Middle frontal gyrus (tissue), 1 donor: Measurements from ENCODE around the gene ALDH1A1.

ENCODE experiments used
- DNase-seq: peaks from one replicate; pipeline ENCODE4 v3.0.0-alpha.2; 2015; ENCODE audit warnings: low spot score; ENCODE audit errors: extremely low spot score

ALDH1A1 gene

DNA sequence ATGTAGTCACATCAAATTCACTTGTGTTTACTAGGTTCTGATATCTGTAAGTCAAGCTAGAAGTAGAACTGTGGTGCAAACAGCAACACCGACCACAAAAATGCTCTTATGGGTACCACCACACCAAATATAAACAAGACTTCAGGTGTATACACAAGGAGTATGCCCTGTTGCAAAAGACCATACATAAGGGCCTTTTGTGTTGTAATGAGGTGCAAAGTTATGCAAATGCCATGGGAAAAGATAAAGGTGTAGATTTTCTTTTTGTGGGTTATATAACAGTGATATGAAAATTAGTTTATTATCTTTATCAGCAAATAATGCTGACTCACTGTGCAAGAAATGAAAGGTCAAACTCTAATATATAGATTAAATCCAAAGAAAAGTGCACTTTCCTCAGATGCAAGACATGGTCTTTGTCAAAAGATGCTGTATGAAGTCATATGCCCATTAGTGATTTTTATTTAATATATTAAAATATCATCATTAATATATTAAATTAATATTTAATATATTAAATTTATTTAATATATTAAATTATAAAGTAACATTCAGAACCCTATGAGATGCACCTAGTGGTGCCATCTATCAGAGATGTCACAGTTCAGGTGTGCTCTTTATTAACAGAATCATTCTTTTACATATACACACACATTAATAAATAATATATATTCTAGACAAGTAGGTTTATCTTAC lies 26.7 kb upstream of the ALDH1A1 start:
- DNase-seq: no peak

DNA sequence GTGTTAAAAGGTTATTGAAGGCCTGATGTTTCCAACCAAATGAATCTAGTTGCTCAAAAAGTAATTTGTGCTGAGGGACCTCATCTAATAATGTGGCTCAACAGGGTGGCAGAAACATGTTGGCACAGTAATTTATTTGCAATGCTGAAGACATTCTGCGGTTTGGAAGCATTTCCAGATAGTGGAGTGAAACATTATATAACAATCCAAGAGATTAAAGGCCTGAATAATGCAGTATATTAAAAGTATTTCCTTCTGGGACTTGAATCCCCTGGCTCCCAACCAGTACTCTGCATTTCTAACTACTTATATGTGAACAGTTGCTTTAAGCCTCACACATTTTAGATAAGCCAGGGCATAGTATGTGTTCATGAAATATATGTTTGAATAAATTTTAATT lies 25.9 kb upstream of the ALDH1A1 start:
- DNase-seq: no peak

DNA sequence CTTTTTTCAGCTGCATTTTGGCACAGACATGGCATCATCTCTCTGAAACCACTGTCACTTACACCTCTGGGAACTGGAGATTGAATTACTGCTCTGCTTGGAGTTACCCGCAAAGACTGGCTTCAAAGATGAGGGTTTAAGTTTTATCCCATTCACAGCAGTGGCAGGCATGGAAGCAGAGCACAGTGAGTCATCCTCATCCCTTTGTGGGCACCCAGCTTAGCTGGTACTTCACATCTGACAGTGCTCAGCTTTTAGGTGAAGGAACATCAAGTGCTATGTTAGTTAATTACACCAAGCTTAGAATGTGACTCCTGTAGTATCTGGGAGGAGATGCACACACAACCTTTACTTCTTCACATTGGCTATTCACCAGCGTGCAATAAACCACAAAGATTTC lies 24.8 kb upstream of the ALDH1A1 start:
- no peak for DNase-seq

DNA sequence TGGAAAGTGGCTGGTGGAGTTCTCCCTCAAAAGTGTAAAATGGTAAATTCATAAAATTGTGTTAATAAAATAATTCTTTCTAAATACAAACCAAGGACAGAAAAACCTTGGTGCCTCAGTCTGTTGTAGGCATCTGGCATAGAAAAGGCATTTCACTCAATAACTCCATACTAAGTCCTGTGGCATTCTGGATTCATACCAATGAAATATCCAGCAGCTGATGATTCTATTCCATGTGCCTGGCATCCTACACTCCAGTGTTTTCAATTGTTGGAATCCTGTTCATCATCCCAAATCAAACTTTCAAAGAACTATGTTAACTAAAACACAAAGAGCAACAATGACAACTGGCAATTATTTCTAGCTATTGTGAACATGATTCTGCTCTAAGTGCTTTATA lies 21.6 kb upstream of the ALDH1A1 start:
- DNase-seq: no peak

DNA sequence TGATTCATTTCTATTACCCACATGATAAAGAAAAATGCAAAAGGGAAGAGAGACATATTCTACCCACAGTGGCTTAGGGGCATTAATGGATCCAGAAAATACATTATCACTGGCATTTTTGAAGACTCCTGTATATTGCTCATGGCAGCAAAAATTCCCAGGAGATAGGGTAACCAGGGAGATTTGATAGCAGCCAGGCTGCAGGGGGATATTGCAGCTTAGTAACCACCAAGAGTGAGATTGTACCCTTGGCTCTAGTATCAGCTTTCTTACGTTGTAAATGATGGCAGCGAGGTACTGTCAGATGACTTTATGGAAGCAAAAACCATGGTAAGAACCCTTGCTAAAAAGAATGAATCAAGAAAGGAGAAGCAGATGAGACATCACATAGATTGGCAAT lies 19.8 kb upstream of the ALDH1A1 start:
- no peak for DNase-seq

DNA sequence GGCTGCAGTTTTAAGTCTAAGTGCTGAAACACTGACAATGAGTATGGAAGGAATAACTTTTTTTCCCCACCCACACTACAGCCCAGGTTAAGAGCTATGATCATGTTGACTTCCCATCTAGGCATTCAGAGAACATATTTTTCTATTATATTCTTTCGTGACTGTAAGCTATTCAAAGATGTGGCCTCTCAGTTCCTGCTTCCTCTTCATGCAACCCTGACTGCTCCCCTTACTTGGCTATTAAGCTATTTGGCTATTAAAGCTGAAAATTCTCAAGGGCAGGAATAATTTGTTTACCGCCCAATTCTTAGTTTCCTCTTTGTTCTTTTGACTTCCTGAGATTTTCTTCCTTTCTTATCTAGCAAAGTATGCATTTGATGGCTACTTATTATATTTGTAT lies 18.6 kb upstream of the ALDH1A1 start:
- no peak for DNase-seq

DNA sequence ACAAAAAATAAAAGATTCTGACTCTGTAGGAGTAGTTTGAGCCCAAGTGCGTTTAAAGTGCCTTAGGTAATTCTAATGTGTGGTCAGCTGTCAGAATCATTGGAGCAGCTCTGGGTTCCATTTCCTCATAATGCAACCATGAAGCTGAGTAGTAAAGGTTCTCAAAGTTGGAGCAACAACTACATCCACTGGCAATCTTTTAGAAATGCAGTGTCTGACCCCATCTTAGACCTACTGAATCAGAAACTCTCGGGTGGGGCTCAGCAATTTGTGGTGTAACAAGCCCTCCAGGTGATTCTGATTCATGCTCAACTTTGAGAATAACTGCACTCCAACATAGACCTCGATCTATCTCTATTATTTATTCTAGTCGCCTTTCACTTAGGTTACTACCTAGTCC lies 7.6 kb upstream of the ALDH1A1 start:
- DNase-seq: no peak

DNA sequence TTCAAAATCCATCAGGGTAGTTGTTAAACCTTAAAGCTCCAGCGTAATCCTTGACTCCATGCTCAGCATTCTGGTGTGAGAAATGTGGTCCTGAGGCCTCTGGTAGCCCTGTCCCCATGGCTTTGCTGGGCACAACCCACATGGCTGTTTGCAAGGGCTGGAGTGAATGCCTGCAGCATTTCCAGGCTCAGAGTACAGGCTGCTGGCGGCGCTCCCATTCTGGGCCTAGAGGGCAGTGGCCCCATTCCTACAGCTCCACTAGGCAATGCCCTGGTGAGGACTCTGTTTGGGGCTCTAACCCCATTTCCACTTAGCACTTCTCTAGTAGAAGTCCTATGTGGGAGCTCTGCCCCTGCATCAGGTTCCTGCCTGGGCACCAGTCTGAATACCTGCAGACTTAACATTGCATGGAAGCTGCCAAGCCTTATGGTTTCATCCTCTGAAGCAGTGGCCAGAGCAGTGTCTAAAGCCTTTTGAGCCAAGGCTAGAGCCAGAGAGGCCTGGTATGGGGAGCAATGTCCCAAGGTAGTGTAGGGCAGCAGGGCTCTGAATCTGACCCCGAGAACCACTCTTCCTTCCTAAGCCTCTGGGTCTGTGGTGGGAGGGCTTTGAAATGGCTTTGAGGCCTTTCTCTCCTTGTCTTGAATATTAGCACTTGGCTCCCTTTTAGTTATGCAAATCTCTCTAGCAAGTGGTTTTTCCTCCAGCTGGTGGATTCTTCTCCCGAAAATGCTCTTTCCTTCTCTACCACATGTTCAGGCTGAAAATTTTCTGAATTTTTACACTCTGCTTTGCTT lies 5.8 kb upstream of the ALDH1A1 start:
- DNase-seq: no peak

DNA sequence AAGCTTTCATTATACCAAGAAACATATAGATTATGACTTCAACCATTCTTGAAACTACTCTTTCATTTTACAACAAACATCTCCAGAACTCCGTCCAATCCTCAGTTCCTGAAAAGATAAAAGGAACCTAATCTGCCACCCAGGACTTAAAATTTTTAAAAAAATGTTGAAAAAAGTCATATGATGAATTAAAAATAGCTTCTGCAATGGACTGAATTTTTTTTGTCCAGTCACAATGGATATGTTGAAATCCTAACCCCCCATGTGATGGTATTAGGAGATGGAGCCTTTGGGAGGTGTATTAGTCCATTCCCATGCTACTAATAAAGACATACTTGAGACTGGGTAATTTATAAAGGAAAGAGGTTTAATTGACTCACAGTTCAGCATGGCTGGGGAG lies 2.7 kb upstream of the ALDH1A1 start:
- no peak for DNase-seq

DNA sequence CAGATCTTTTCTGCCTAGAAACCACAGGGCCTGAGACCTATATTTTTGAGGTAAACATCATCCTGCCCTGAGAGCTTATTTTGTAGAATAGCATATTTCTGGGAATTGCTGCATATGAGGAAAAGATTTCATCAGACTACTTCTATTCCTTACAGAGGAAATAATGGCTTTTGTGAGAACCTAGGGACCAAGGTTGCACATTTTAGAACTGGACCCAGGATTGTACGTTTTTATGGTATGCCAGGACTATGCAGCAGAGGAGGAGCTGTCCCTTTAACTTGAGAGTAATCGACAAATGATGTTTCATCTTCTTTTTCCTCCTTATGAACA lies 2.2 kb upstream of the ALDH1A1 start:
- no peak for DNase-seq

DNA sequence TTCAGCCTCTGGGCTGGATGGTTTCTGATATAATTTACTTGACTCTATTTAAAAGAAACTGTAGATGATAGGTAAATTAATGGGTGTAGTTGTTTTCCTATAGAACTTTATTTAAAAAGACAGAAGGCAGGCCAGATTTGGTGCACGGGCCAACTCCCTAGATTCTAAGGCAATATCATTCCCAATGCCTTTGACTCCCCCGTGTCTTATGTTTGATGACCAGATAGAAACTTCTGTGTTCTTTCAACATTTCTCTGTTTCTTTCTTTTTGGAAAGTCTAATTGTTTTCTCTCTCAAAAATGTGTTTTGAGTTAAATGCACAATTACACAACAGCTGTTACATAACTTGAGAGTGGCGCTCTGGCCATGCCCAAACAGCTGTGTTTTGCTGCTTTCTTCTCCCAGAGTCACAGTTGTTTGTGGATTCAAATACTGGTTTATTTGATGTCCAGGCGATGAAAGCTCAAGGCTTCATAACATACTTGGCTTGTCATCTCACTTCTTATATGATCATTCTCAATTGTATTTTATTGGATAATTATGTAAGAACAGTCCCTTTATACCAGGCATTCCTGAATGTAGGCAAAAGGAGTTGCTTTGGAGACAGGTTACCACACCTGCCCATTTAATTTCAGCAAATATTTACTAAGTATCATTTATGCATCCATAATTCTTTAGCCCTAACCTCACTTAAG lies 1.7 kb upstream of the ALDH1A1 start:
- DNase-seq: no peak

DNA sequence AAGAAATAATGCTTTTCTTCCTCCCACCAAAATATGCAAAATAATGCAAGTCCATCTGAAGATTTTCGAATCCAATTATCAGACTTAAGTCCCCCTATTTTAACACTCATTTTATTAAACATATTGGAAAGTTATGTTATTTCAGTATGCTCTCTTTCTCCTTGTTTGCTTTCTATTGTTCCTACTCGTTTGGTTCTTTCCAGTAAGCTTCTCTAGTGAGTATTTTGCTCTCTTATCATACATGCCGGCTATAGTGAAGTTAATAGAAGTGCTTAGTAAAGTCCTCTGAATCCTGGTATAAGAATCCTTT lies 517 bp downstream of the ALDH1A1 start:
- DNase-seq: no peak

DNA sequence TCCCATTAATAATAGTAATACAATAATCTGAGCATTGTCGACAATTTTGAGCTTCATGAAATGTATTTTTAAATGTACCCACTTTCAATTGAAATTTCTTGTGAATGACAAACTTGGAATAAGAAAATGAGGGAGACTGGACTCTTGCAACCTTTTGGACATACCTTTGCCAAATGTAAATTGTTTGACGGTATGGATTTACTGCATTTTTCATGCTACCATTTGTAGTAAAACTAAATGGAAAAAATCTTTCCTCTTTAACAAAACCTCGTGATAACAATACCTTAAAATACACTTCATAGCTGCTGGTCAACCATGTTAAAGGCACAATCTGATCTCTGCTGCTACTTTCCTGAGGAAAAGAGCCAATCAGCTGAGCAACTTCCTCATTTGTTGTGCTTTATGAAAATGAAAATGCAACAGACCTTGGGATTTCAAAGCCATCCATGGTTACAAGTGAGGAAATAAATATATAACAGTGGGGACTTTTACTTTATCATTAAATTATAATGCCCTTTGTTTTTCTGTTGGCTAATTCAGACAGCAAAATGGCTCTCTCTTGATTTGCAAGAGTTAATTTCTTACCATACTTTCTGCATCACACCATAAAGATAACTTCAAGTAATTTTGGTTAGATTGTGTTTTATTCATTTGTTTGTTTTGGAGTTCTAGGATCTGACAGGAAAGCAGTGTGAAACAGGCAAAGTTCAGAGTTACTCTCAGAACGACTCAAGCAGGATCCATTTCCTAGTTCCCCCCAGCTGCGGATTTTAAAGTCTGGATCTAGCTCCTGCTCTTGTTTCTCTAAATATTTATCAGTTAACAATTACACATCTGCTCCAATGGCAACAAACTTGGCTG lies 1.1 kb downstream of the ALDH1A1 start:
- no peak for DNase-seq

DNA sequence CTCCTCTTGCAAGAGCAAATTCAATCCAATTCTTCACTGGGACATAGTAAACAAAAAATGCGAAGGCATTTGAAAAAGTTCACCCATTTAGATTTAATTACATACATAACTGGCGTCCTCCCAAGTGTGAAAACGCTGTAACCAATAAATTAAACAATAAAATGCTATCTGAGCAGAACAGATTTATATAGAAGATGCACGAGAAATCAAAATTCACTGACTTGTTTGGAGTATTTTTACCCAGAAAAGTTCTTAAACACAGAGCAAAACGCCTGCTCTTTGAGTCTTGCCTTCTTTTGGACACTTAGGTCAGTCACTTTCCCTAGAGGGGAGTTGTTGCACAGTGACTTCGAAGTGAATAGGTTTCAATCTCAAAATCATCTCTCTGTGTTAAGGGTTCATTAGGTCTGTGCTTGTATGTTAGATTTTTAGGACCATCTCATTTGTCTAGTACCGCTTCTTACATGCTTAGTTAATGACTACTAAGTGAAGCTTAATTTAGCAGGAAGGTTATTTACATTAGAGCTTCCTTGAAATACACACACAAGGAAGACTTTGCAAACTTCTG lies 1.9 kb downstream of the ALDH1A1 start:
- DNase-seq: no peak

DNA sequence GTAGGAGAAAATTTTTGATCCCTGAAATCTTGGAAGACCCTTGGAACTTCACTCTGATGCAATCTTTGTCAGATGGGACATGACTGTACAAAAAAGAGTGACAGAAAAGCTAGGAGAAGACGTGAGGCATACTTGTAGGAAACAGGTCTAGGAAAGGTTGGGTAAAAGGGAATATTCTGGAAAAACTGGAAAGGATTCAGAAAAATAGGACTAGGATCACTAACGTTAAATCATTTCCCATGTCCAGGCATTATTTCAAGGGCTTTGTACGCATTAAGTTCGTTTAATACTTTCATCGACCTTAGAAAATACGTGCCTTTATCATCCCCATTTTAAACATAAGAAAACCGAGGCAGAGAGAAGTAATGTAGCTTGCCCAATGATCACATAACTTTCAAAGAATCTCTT lies 2.9 kb downstream of the ALDH1A1 start:
- DNase-seq: no peak

DNA sequence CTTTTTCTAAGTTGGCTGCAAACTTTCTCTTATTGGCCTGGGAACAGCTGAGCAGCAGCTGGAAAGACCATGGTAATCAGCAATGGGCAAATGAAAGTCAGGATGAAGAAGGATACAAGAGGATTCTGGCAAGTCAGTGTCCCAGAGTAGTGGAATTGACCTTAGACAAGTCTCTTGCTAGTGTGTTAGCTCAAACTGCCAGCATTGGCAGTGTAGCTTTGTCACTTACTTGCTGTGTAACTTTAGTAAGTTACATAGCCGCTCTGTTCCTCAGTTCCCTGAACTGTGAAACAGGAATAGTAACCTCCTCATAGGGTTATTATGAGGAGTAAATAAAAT lies 3.6 kb downstream of the ALDH1A1 start:
- no peak for DNase-seq

DNA sequence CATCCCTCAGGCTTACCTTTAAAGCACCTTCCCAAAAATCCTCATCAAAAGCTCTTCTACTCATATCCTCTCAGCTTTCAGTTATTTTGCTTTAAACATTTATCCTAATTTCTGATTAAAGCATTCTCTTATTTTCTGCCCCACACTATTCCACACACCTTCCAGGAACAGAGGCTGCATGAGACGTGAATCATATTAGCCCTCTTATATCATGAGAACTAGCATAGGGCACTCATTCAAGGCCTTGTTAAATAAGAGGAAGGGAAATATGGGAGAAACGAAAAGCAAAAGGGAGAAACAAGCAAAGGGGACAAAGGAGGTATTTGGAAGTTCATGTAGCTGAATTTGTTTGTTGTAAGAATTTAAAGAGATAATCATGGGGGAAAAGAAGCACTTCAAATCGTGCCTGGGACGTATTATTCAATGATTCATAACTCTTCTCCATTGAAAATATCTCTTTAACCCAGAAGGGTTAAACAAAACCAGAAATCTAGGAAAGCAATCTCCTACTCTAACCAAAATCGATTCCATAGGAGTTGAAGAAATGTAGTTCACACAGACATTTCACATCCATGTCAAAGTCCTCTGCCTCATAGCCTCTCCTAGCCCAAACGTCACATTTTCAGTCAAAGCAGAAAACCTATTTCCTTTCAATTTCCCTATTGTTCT lies 4.1 kb downstream of the ALDH1A1 start:
- DNase-seq: no peak

DNA sequence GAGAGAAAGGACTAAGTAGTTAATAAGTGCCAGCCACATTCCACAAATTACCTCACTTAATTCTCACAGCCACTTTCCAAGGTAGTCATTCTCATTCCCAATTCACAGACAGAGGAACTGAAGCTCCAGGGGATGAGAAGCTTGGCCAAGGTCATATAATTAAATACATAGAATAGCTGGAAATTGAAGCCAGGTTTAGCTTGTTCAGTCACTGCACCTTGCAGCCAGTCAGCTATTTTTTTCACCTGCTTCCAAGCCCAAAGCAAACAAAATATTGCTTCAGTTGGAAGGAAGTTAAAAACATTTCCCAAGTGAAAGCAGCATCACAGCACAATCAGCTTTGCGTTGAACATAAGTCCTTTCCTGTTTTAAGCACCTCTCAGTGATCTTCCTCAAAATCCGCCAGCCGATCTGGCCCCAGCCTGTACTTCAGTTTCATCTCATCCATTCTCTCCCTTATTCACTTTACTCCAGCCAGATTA lies 4.8 kb downstream of the ALDH1A1 start:
- DNase-seq: no peak

DNA sequence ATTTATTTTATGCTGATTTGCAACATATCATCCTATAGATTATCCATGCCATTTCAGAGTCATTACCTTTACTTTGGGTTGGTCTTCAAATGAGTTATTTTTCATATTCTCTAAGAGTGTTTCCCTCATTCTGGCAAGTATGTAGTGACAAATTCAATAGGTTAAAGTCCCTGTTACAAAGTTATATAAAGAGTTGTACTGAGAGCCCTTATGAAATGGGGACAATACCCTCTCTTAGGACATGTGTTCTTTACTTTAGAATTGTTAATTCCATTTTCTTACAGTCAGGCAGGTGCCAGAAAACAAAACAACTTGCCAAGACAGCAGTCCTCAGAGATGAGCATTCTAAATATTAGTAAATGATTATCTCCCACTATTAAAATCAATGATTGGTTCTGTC lies 6.0 kb downstream of the ALDH1A1 start:
- no peak for DNase-seq

DNA sequence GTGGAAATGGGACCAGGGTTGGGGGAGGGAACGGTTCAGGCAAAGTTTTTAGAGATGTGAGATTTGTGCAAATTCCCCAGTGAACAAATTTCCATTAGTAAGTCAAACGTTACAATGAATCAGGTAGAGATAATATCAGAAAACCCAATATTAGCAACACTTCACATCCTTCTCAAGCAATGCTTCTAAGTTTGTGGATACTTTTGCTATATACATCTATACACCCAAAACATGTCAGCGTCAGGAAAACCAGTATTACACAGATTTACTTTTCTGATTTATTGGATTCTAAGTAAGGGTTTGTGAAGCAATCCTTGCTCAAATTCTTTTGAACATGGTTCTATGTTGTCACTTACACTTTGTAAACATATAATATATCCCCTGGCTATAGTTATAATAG lies 6.5 kb downstream of the ALDH1A1 start:
- no peak for DNase-seq

DNA sequence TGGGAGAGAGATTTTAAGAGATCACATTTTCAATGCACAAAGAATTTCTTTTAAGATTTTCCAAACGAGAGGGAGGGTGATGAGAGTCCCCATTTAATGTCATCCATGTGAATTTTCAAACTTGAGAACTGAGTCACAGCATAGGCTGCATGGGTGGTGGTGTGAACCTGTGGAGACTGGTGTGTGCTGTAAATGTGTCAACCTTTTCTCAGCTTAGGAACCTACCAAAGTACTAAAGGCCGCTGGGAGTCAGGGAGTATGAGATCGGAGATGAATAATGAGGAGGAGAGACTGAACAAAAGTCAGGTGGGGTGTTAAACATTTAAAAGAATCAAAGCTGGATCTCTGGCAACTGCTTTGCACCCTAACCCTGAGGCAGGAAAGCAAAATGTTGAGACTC lies 7.5 kb downstream of the ALDH1A1 start:
- DNase-seq: no peak
